ENCODE results near the gene UBAP2. TPM values are rescaled to one million over a fixed set of nuclear protein-coding genes. Genes with fewer than 3 reads are reported as not detected.
A peak's percentile ranks its signal among the peaks of the same experiment; 100 is the strongest.

UBAP2 gene
- total RNA-seq, 1 donor from 2014 or later = 73.3 TPM

- no peaks in the 10 kb centered on the region for H3K9me3 Mint-ChIP-seq (ENCODE audit: unreplicated experiment)
- Histone ChIP-seq H3K36me3 (ENCODE audit: insufficient read depth, low read length) (peaks cover 10% of the 10 kb centered on the region), H3K27me3 (ENCODE audit: insufficient read depth, low read length) (no peaks in the 10 kb centered on the region), H3K79me2 (ENCODE audit: insufficient read depth, low read length) (peaks cover 76% of the 10 kb centered on the region), H3K27ac (ENCODE audit: low read depth, low read length) (no peak overlapping the region), H3K4me1 (ENCODE audit: insufficient read depth, low read length) (no peaks in the 10 kb centered on the region), H3K4me2 (ENCODE audit: low read length) (no peak overlapping the region), H3K4me3 (ENCODE audit: insufficient read depth, low read depth, low read length) (no peak overlapping the region), H2AFZ (ENCODE audit: low read depth, low read length) (no peak overlapping the region), H3K9ac (ENCODE audit: low read length) (no peak overlapping the region), H4K20me1 (ENCODE audit: insufficient read depth, low read length) (peaks cover 68% of the 10 kb centered on the region), H3K9me3 (ENCODE audit: insufficient read depth, low read depth, low read length) (no peaks in the 10 kb centered on the region)
- no peak for FAIRE-seq
- no peak overlapping the region for H3K4me3 Mint-ChIP-seq (ENCODE audit: unreplicated experiment)
- H3K36me3 Mint-ChIP-seq (ENCODE audit: low read depth, unreplicated experiment) = peaks cover 3% of the 10 kb centered on the region
- DNase-seq (ENCODE audit: low read depth) = no peak
- H3K27me3 Mint-ChIP-seq (ENCODE audit: low read depth, unreplicated experiment) = no peaks in the 10 kb centered on the region
- no peak for TF ChIP-seq CTCF (IDR thresholded peaks at IDR 0.05; ENCODE audit: insufficient read depth, low read depth, low read length)
- no peak for TF ChIP-seq EZH2 (IDR thresholded peaks at IDR 0.05; ENCODE audit: insufficient read depth, low read length)
- peaks cover 14% of the 10 kb centered on the region for H3K4me1 Mint-ChIP-seq (ENCODE audit: low read depth, unreplicated experiment)
- H3K27ac Mint-ChIP-seq (ENCODE audit: unreplicated experiment) = no peak overlapping the region
Observed at GRCh38 chr9:33908749-33909148, 139.9 kb downstream of the UBAP2 start.

- Histone ChIP-seq H3K27ac (ENCODE audit: low read depth, low read length) (no peak overlapping the region), H3K9ac (ENCODE audit: low read length) (no peak overlapping the region), H4K20me1 (ENCODE audit: insufficient read depth, low read length) (peaks cover 75% of the 10 kb centered on the region), H2AFZ (ENCODE audit: low read depth, low read length) (no peak overlapping the region), H3K4me3 (ENCODE audit: insufficient read depth, low read depth, low read length) (no peak overlapping the region), H3K4me1 (ENCODE audit: insufficient read depth, low read length) (no peaks in the 10 kb centered on the region), H3K79me2 (ENCODE audit: insufficient read depth, low read length) (peaks cover 76% of the 10 kb centered on the region), H3K36me3 (ENCODE audit: insufficient read depth, low read length) (peaks cover 8% of the 10 kb centered on the region), H3K27me3 (ENCODE audit: insufficient read depth, low read length) (no peaks in the 10 kb centered on the region), H3K4me2 (ENCODE audit: low read length) (no peak overlapping the region), H3K9me3 (ENCODE audit: insufficient read depth, low read depth, low read length) (no peaks in the 10 kb centered on the region)
- peak overlapping the region; percentile 15 for H3K27ac Mint-ChIP-seq (ENCODE audit: unreplicated experiment)
- H3K4me1 Mint-ChIP-seq (ENCODE audit: low read depth, unreplicated experiment) = peaks cover 14% of the 10 kb centered on the region
- TF ChIP-seq EZH2 (IDR thresholded peaks at IDR 0.05; ENCODE audit: insufficient read depth, low read length) (no peak), CTCF (IDR thresholded peaks at IDR 0.05; ENCODE audit: insufficient read depth, low read depth, low read length) (no peak)
- H3K9me3 Mint-ChIP-seq (ENCODE audit: unreplicated experiment) = no peaks in the 10 kb centered on the region
- H3K27me3 Mint-ChIP-seq (ENCODE audit: low read depth, unreplicated experiment) = no peaks in the 10 kb centered on the region
- FAIRE-seq (no peak), DNase-seq (ENCODE audit: low read depth) (no peak)
- H3K36me3 Mint-ChIP-seq (ENCODE audit: low read depth, unreplicated experiment) = peaks cover 3% of the 10 kb centered on the region
- H3K4me3 Mint-ChIP-seq (ENCODE audit: unreplicated experiment) = no peak overlapping the region
Observed at GRCh38 chr9:33908114-33908513, 140.6 kb downstream of the UBAP2 start.

GRCh38 chr9:33907347-33907746, 141.3 kb downstream of the UBAP2 start:
- no peaks in the 10 kb centered on the region for H3K9me3 Mint-ChIP-seq (ENCODE audit: unreplicated experiment)
- H3K4me3 ChIP-seq (ENCODE audit: insufficient read depth, low read depth, low read length) = no peak overlapping the region
- H3K4me1 ChIP-seq (ENCODE audit: insufficient read depth, low read length) = no peaks in the 10 kb centered on the region
- H3K27me3 Mint-ChIP-seq (ENCODE audit: low read depth, unreplicated experiment) = no peaks in the 10 kb centered on the region
- H3K9me3 ChIP-seq (ENCODE audit: insufficient read depth, low read depth, low read length) = no peaks in the 10 kb centered on the region
- H3K4me1 Mint-ChIP-seq (ENCODE audit: low read depth, unreplicated experiment) = peaks cover 14% of the 10 kb centered on the region
- no peak overlapping the region for H3K4me3 Mint-ChIP-seq (ENCODE audit: unreplicated experiment)
- H4K20me1 ChIP-seq (ENCODE audit: insufficient read depth, low read length) = peaks cover 75% of the 10 kb centered on the region
- TF ChIP-seq CTCF (IDR thresholded peaks at IDR 0.05; ENCODE audit: insufficient read depth, low read depth, low read length) (no peak), EZH2 (IDR thresholded peaks at IDR 0.05; ENCODE audit: insufficient read depth, low read length) (no peak)
- H3K27me3 ChIP-seq (ENCODE audit: insufficient read depth, low read length) = no peaks in the 10 kb centered on the region
- no peak for DNase-seq (ENCODE audit: low read depth)
- no peak for FAIRE-seq
- peaks cover 79% of the 10 kb centered on the region for H3K79me2 ChIP-seq (ENCODE audit: insufficient read depth, low read length)
- no peak overlapping the region for H3K9ac ChIP-seq (ENCODE audit: low read length)
- peaks cover 3% of the 10 kb centered on the region for H3K36me3 Mint-ChIP-seq (ENCODE audit: low read depth, unreplicated experiment)
- no peak overlapping the region for H2AFZ ChIP-seq (ENCODE audit: low read depth, low read length)
- H3K27ac Mint-ChIP-seq (ENCODE audit: unreplicated experiment) = no peak overlapping the region
- H3K36me3 ChIP-seq (ENCODE audit: insufficient read depth, low read length) = peaks cover 8% of the 10 kb centered on the region
- H3K27ac ChIP-seq (ENCODE audit: low read depth, low read length) = no peak overlapping the region
- H3K4me2 ChIP-seq (ENCODE audit: low read length) = no peak overlapping the region

Measured in astrocyte (in vitro differentiated cells and primary cell).